Progenitor cell of endocrine pancreas (in vitro differentiated cells): ENCODE results near the gene ATP13A1. TPM values are rescaled to one million over a fixed set of nuclear protein-coding genes. Genes with fewer than 3 reads are reported as not detected.
A peak's percentile ranks its signal among the peaks of the same experiment; 100 is the strongest.

Source experiments
- DNase-seq: peaks from one replicate; pipeline ENCODE4 v3.0.0; 2021; ENCODE audit warnings: low spot score; ENCODE audit not compliant: unreplicated experiment
- H3K27ac Mint-ChIP-seq: 2 replicates; pipeline ENCODE4 v1.8.0; 2021; ENCODE audit warnings: mild to moderate bottlenecking, moderate library complexity, mixed read lengths
- H3K27me3 Mint-ChIP-seq: 2 replicates; pipeline ENCODE4 v1.8.0; 2021; ENCODE audit warnings: mixed read lengths
- H3K36me3 Mint-ChIP-seq: 2 replicates; pipeline ENCODE4 v1.8.0; 2022; ENCODE audit warnings: mixed read lengths; ENCODE audit not compliant: insufficient read depth
- H3K4me1 Mint-ChIP-seq: 2 replicates; pipeline ENCODE4 v1.8.0; 2021; ENCODE audit warnings: low read depth, mixed read lengths
- H3K4me3 Mint-ChIP-seq: 2 replicates; pipeline ENCODE4 v1.8.0; 2021; ENCODE audit warnings: low read depth, mild to moderate bottlenecking, moderate library complexity, mixed read lengths
- H3K9me3 Mint-ChIP-seq: 2 replicates; pipeline ENCODE4 v1.8.0; 2021; ENCODE audit warnings: low read depth, mixed read lengths
- total RNA-seq: library from RNA; stranded (reverse); gene quantifications from 2 replicates; pipeline ENCODE4 v1.2.1, GENCODE V29; 2021
- TF ChIP-seq, protein P1 (sequence below): fragments of 200-600 bp; sonication (generic); IDR thresholded peaks from one replicate; pipeline ENCODE4 v1.5.0; 2021; ENCODE audit warnings: antibody characterized with exemption, mild to moderate bottlenecking; ENCODE audit not compliant: unreplicated experiment

Gene ATP13A1
- total RNA-seq, 1 donor from 2014 or later = 81.1 TPM

DNA sequence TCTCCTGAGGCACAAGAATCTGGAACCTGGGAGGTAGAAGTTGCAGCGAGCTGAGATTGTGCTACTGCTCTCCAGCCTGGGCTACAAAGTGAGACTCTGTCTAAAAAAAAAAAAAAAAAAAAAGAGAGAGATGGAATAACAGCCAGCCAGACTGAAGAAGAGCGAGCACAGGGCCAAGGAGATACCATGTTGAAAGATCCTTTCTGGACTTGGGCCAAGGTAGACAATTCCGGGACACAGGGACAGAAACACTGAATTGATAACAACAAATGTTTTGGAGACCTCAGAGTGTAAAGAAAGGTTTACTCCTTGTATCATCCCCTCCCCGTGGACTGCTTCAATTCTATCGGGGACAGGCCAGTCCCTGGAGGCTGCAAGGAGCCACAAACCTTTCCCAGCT is 40.1 kb downstream of the ATP13A1 start:
- Mint-ChIP-seq H3K27ac (no peak overlapping the region), H3K4me3 (no peak overlapping the region), H3K9me3 (no peaks in the 10 kb centered on the region), H3K36me3 (peaks cover 20% of the 10 kb centered on the region), H3K4me1 (peaks cover 25% of the 10 kb centered on the region), H3K27me3 (no peaks in the 10 kb centered on the region)
- TF ChIP-seq, protein P1, sequence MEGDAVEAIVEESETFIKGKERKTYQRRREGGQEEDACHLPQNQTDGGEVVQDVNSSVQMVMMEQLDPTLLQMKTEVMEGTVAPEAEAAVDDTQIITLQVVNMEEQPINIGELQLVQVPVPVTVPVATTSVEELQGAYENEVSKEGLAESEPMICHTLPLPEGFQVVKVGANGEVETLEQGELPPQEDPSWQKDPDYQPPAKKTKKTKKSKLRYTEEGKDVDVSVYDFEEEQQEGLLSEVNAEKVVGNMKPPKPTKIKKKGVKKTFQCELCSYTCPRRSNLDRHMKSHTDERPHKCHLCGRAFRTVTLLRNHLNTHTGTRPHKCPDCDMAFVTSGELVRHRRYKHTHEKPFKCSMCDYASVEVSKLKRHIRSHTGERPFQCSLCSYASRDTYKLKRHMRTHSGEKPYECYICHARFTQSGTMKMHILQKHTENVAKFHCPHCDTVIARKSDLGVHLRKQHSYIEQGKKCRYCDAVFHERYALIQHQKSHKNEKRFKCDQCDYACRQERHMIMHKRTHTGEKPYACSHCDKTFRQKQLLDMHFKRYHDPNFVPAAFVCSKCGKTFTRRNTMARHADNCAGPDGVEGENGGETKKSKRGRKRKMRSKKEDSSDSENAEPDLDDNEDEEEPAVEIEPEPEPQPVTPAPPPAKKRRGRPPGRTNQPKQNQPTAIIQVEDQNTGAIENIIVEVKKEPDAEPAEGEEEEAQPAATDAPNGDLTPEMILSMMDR = no peak
- no peak for DNase-seq

GRCh38 chr19:19619849-19620210 is 43.6 kb downstream of the ATP13A1 start:
- Mint-ChIP-seq H3K36me3 (peaks cover 16% of the 10 kb centered on the region), H3K4me3 (no peak overlapping the region), H3K4me1 (peaks cover 11% of the 10 kb centered on the region), H3K9me3 (no peaks in the 10 kb centered on the region), H3K27me3 (peaks cover 10% of the 10 kb centered on the region), H3K27ac (no peak overlapping the region)
- TF ChIP-seq, protein P1 = no peak
- no peak for DNase-seq

- H3K4me1 Mint-ChIP-seq = peaks cover 11% of the 10 kb centered on the region
- H3K27ac Mint-ChIP-seq = peak overlapping the region; percentile 70
- peak overlapping the region; percentile 71 for H3K4me3 Mint-ChIP-seq
- TF ChIP-seq, protein P1 = no peak
- H3K9me3 Mint-ChIP-seq = no peaks in the 10 kb centered on the region
- H3K36me3 Mint-ChIP-seq = peaks cover 13% of the 10 kb centered on the region
- H3K27me3 Mint-ChIP-seq = peaks cover 10% of the 10 kb centered on the region
- DNase-seq = no peak
Observed at GRCh38 chr19:19619181-19619848, 44.2 kb downstream of the ATP13A1 start.

DNA sequence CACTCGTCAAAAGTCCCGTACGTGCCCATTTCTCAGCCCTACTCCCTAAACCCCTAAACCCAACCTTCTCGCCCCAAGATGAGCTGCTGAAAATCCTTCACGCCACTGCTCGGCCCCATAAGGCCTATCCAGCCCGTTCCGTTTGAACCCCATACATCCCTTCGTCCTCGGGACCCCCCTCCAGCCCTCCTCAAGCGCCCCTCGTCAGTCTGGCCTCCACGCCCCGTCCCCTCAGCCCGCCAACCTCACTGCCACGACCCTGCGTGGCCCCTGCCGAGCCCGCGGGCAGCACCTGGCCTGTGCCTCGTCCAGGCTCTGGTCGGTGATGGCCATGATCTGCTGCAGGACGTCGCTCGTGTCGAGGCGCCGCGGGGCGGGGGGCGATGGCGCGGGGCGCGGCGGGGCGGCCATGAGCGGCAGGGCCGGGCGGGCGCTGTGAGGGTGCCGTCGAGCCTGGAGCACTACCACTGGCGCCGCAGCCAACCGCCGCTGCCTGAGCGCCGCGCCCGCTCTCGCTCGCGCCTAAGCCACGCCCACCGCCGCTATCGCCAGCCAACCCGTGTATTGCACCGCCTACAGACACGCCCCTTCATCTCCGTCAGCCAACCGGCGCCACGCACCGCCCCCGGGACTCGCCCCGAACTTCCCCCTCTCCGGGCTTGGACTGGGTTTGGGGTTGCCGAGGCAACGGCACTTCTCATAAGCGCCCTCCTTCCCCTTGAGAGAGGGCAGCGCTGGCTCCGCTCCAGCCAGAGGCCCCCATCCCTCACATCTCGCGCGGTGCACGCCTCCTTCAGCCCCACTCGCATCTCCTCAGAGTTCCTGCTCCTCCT is 45.0 kb downstream of the ATP13A1 start, which contains the start of gene PBX4:
TSS of gene PBX4 (minus strand) at position 469 of the 833 bp plus-strand sequence. CDS start at position 411, 58 bp downstream.
- peak; percentile 90 for DNase-seq
- TF ChIP-seq, protein P1 = no peak
- Mint-ChIP-seq H3K4me3 (peak within 1 kb of the TSS; percentile 71), H3K27me3 (peaks cover 10% of the 10 kb centered on the region), H3K27ac (peak within 1 kb of the TSS; percentile 70), H3K36me3 (peaks cover 6% of the 10 kb centered on the region), H3K9me3 (no peaks in the 10 kb centered on the region), H3K4me1 (peaks cover 12% of the 10 kb centered on the region)

- DNase-seq = no peak
- TF ChIP-seq, protein P1 = no peak
- H3K4me1 Mint-ChIP-seq = peaks cover 12% of the 10 kb centered on the region
- H3K27ac Mint-ChIP-seq = no peak overlapping the region
- no peak overlapping the region for H3K4me3 Mint-ChIP-seq
- H3K36me3 Mint-ChIP-seq = no peaks in the 10 kb centered on the region
- H3K9me3 Mint-ChIP-seq = no peaks in the 10 kb centered on the region
- H3K27me3 Mint-ChIP-seq = peaks cover 10% of the 10 kb centered on the region
Observed at GRCh38 chr19:19615086-19615485, 48.4 kb downstream of the ATP13A1 start.
